WTC11 (cell line): ENCODE data around the gene HEPHL1. TPM values are rescaled to one million over a fixed set of nuclear protein-coding genes. Genes with fewer than 3 reads are reported as not detected.

Experiments used
- ATAC-seq: fragments of 200-7000 bp; cut with Tn5 transposase; 2 replicates; pipeline ENCODE4 v1.10.0; 2021; ENCODE audit warnings: mild to moderate bottlenecking, moderate library complexity
- CTCF ChIA-PET: fragments of 300-600 bp; sonication (Branson Sonifier 250); formaldehyde crosslinking; loops from one replicate; lab custom pipeline; 2021; ENCODE audit warnings: antibody characterized with exemption; lab: Charles Lee
- POLR2A ChIA-PET: fragments of 350-600 bp; sonication (Branson Sonifier 250); formaldehyde crosslinking; loops from one replicate; lab custom pipeline; 2021; ENCODE audit warnings: antibody characterized with exemption; lab: Charles Lee
- DNase-seq: peaks from one replicate; pipeline ENCODE4 v3.0.0; 2021; ENCODE audit warnings: low spot score
- H3K27ac Mint-ChIP-seq: 2 replicates; pipeline ENCODE4 v1.8.0; 2021; ENCODE audit warnings: mixed read lengths
- H3K27me3 Mint-ChIP-seq: 2 replicates; pipeline ENCODE4 v1.8.0; 2021; ENCODE audit warnings: low read depth, mild to moderate bottlenecking, moderate library complexity, mixed read lengths
- H3K36me3 Mint-ChIP-seq: 2 replicates; pipeline ENCODE4 v1.8.0; 2021; ENCODE audit warnings: mixed read lengths
- H3K4me1 Mint-ChIP-seq: 2 replicates; pipeline ENCODE4 v1.8.0; 2022; ENCODE audit warnings: mixed read lengths
- H3K4me3 Mint-ChIP-seq: 2 replicates; pipeline ENCODE4 v1.8.0; 2021; ENCODE audit warnings: mild to moderate bottlenecking, moderate library complexity, mixed read lengths
- H3K9me3 Mint-ChIP-seq: 2 replicates; pipeline ENCODE4 v1.8.0; 2021; ENCODE audit warnings: mixed read lengths
- CREM ChIP-seq: sonication (generic); formaldehyde crosslinking; IDR thresholded peaks from 2 replicates; pipeline ENCODE4 v1.8.1; 2022; ENCODE audit warnings: mild to moderate bottlenecking, missing genetic modification reagents, moderate library complexity
- E2F1 ChIP-seq: sonication (generic); formaldehyde crosslinking; IDR thresholded peaks from 2 replicates; pipeline ENCODE4 v1.8.0; 2022; ENCODE audit warnings: mild to moderate bottlenecking, missing genetic modification reagents
- EMX1 ChIP-seq: fragments of 250-450 bp; sonication (Bioruptor Pico); IDR thresholded peaks from 2 replicates; pipeline ENCODE4 v1.8.0; 2021; ENCODE audit warnings: mild to moderate bottlenecking
- ESRRA ChIP-seq: sonication (generic); formaldehyde crosslinking; IDR thresholded peaks from 2 replicates; pipeline ENCODE4 v1.8.1; 2022; ENCODE audit warnings: mild to moderate bottlenecking, missing genetic modification reagents, borderline replicate concordance
- FOXJ3 ChIP-seq: sonication (generic); formaldehyde crosslinking; IDR thresholded peaks from 2 replicates; pipeline ENCODE4 v1.9.0; 2021; ENCODE audit warnings: missing genetic modification reagents, mild to moderate bottlenecking, borderline replicate concordance
- FOXP4 ChIP-seq: sonication (generic); formaldehyde crosslinking; IDR thresholded peaks from 2 replicates; pipeline ENCODE4 v1.8.0; 2022; ENCODE audit warnings: mild to moderate bottlenecking, missing genetic modification reagents
- HMGA2 ChIP-seq: fragments of 250-450 bp; sonication (Bioruptor Pico); IDR thresholded peaks from 2 replicates; pipeline ENCODE4 v1.4.0; 2021; ENCODE audit warnings: mild to moderate bottlenecking, moderate library complexity
- JAZF1 ChIP-seq: fragments of 250-450 bp; sonication (Bioruptor Pico); IDR thresholded peaks from 2 replicates; pipeline ENCODE4 v1.9.0; 2021; ENCODE audit warnings: moderate library complexity, mild to moderate bottlenecking, inconsistent platforms
- NR3C1 ChIP-seq: sonication (generic); formaldehyde crosslinking; conservative IDR thresholded peaks from 2 replicates; pipeline ENCODE4 v1.8.1; 2023; ENCODE audit warnings: low read depth, mild to moderate bottlenecking, missing genetic modification reagents
- OVOL2 ChIP-seq: fragments of 250-450 bp; sonication (Bioruptor Pico); IDR thresholded peaks from 2 replicates; pipeline ENCODE4 v1.9.0; 2021; ENCODE audit warnings: mild to moderate bottlenecking, borderline replicate concordance
- PREB ChIP-seq: sonication (generic); formaldehyde crosslinking; IDR thresholded peaks from 2 replicates; pipeline ENCODE4 v1.8.1; 2022; ENCODE audit warnings: mild to moderate bottlenecking, missing genetic modification reagents, moderate library complexity, borderline replicate concordance
- SOX15 ChIP-seq: fragments of 250-450 bp; sonication (Bioruptor Pico); IDR thresholded peaks from 2 replicates; pipeline ENCODE4 v1.9.0; 2021; ENCODE audit warnings: mild to moderate bottlenecking
- STAT6 ChIP-seq: sonication (generic); formaldehyde crosslinking; conservative IDR thresholded peaks from 2 replicates; pipeline ENCODE4 v1.8.1; 2023; ENCODE audit warnings: mild to moderate bottlenecking, low read depth, missing genetic modification reagents, moderate library complexity
- total RNA-seq: library from RNA; stranded (reverse); gene quantifications from 3 replicates; pipeline ENCODE4 v1.2.3, GENCODE V29; 2021
- TF ChIP-seq, protein P1 (sequence below): fragments of 250-450 bp; sonication (Bioruptor Pico); IDR thresholded peaks from 2 replicates; pipeline ENCODE4 v1.9.0; 2021; ENCODE audit warnings: mild to moderate bottlenecking

Gene HEPHL1
- total RNA-seq, 1 experiment from 2014 or later, result 0.13 TPM

DNA sequence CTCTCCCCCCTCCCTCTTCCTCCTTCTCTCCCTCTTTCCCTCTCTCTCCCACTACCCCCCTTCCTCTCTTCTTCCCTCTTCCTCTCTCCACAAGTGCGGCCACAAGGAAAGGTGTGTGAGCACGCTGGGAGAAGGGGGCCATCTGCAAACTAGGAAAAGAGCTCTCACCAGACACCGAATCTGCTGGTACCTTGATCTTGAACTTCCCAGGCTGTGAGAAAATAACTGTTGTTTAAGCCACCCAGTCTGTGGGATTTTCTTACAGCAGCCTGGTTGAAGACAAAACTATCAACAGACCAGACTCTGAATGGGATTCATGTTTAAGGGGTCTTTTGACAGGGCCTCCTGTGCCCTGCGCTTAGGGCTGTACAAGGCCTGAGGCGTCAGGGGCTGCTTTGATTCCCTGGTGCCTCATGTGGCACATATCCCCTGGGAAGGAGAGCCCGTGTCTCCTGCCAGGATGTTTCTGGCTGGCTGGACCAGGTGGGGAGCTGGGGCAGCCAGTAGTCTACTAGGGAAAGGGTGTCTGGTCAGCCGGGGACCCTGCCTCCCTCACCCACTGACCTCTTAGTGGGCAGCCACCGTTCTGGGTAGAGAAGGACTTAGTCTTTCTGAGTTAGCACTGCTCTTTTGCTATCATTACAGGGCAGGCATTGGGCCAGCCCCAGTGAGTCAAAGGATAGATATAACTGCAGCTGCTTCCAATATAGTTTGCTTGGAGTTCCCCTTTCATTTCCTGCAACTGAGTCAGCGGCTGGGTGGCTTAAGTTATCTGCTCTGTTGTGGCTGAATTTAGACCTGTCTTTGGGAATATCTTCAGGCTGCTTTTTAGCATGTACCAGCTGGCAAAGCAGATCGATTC is 113.7 kb downstream of the HEPHL1 start (continued):
- no peak for TF ChIP-seq FOXP4 (CRISPR knock-in tag)
- TF ChIP-seq NR3C1, result no peak
- no peak for TF ChIP-seq E2F1
- TF ChIP-seq HMGA2 (CRISPR knock-in tag), result no peak
- TF ChIP-seq PREB (CRISPR knock-in tag), result no peak
- TF ChIP-seq, protein P1, sequence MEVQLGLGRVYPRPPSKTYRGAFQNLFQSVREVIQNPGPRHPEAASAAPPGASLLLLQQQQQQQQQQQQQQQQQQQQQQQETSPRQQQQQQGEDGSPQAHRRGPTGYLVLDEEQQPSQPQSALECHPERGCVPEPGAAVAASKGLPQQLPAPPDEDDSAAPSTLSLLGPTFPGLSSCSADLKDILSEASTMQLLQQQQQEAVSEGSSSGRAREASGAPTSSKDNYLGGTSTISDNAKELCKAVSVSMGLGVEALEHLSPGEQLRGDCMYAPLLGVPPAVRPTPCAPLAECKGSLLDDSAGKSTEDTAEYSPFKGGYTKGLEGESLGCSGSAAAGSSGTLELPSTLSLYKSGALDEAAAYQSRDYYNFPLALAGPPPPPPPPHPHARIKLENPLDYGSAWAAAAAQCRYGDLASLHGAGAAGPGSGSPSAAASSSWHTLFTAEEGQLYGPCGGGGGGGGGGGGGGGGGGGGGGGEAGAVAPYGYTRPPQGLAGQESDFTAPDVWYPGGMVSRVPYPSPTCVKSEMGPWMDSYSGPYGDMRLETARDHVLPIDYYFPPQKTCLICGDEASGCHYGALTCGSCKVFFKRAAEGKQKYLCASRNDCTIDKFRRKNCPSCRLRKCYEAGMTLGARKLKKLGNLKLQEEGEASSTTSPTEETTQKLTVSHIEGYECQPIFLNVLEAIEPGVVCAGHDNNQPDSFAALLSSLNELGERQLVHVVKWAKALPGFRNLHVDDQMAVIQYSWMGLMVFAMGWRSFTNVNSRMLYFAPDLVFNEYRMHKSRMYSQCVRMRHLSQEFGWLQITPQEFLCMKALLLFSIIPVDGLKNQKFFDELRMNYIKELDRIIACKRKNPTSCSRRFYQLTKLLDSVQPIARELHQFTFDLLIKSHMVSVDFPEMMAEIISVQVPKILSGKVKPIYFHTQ, result no peak
- no peak for TF ChIP-seq STAT6 (CRISPR knock-in tag)

DNA sequence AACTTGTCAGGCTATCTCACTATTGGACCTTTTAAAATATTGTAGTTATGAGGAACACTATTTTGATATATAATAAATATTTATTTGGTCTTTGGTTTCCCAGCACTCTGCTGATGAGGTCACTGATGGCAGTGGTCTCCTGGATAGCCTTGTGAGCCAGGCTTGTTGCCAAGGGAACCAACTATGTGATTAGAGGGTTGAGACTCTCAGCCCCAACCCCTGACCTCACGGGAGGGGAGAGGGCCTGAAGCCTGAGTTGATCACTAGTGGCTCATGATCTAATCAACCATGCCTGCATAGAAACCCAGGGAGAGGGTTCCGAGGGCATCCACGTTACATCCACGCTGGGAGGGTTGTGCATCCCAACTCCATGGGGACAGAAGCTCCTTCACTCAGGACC is 118.3 kb downstream of the HEPHL1 start:
- DNase-seq, result no peak
- H3K36me3 Mint-ChIP-seq, result peaks cover 8% of the 10 kb centered on the region
- TF ChIP-seq EMX1, result no peak
- TF ChIP-seq FOXJ3 (CRISPR knock-in tag), result no peak
- TF ChIP-seq CREM (CRISPR knock-in tag), result no peak
- TF ChIP-seq JAZF1, result no peak
- TF ChIP-seq OVOL2 (CRISPR knock-in tag), result no peak
- TF ChIP-seq SOX15 (CRISPR knock-in tag), result no peak
- no peak for TF ChIP-seq ESRRA (CRISPR knock-in tag)
- TF ChIP-seq STAT6 (CRISPR knock-in tag), result no peak
- TF ChIP-seq, all 79 proteins: peak for 0
- Mint-ChIP-seq H3K4me1 (peaks cover 76% of the 10 kb centered on the region), H3K27me3 (no peaks in the 10 kb centered on the region), H3K4me3 (no peak overlapping the region), H3K9me3 (no peaks in the 10 kb centered on the region), H3K27ac (peak overlapping the region; percentile 64; the same call in 1 of the 2 replicates)
- ChIA-PET CTCF (no interaction called here), POLR2A (interaction anchor here (0.8 kb wide), 1 partner anchor 10 kb away, joined by 3 read pairs; the partner anchor contains the start of gene PANX1)
- ATAC-seq, result peak; percentile 69
